NCI-H2227 (cell line): Measurements from ENCODE around the gene HMG20B.
"Not testable (repeated sequence)": the region's sequence is repeated elsewhere in the genome, so short reads cannot be mapped to it uniquely, and the experiment has no call there.

Experiments
- DNase-seq: peaks from one replicate; lab custom pipeline; 2025; ENCODE audit not compliant: unreplicated experiment; lab: John Stamatoyannopoulos, UW

Gene HMG20B

DNA sequence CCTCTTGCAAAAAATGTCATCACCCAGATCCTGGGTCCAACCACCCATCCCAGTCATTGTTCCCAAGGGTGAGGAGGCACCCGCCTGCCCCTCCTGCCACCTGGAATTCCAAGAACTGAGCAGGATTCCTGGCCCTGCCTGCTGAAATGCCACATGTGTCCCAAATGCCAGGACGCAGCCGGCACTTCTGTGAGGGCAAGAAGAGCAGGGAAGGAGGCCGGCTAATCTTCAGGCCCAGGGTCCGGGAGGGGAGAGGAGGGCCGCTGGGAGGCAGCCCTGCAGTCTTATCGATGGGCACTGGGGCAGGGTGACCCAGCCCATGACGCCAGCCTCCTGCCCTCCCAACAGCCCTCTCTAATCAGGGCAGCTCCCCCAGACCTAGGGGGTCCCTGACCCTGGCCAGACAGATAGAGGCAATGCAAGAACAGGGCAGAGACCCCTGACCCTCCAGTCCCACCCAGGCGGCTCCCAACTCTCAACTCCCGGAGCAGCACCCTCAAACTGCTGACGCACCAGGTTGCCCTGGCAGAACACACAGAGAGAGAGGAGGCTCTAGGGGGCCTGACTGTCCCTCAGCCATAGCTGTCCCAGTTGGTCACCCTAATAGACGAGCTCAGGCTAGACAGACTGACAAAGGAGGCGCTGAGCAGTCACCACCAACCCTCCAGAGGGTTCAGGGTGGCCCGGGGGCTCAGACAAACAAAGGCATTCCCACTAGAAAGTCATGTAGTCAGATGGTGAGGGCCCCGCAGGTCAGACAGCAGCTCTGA is 16.9 kb upstream of the HMG20B start:
- DNase-seq = no peak

DNA sequence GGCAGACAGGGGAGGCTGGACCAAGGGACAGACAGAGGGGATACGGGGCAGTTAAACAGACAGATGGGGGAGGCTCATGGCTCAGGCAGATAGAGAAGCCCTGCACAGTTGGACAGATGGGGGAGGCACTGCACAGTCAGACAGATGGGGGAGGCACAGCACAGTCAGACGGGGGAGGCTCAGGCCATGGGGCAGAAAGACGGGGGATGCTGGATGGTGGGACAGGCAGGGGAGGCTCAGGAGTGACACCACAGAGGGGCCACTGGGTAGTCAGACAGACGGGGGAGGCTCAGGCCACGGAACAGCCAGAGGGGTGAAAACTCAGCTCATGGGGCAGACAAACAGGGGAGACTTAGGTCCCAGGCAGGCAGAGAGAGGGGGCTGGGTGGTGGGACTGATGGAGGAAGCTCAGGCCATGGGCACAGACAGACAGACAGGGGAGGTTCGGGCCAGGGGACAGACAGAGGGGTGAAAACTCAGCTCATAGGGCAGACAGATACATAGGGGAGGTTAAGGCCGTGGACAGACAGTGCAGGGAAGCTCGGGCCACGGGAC is 16.2 kb upstream of the HMG20B start:
- DNase-seq = no peak

DNA sequence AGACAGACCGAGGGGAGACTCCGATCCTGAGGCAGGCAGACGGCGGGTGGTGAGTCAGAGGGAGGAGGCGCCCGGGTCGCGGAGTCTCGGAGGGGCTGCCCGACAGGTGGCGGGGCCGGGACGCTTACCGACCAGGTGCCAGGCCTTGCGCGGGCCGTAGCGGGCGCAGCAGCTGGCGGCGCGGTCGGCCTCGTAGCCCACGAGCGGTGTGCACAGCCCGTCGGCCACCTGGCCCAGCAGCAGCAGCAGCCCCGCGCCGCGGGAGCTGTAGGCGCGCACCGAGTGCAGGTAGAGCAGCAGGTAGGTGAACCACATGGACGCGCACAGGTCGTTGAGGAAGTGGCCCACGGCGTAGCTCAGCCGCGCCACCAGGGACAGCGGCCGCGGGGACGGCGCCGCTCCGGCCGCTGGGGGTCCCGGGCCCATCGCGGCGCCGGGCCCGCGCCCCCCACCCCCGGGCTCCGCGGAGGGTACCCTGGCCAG is 15.7 kb upstream of the HMG20B start:
- peak; percentile 29 for DNase-seq

DNA sequence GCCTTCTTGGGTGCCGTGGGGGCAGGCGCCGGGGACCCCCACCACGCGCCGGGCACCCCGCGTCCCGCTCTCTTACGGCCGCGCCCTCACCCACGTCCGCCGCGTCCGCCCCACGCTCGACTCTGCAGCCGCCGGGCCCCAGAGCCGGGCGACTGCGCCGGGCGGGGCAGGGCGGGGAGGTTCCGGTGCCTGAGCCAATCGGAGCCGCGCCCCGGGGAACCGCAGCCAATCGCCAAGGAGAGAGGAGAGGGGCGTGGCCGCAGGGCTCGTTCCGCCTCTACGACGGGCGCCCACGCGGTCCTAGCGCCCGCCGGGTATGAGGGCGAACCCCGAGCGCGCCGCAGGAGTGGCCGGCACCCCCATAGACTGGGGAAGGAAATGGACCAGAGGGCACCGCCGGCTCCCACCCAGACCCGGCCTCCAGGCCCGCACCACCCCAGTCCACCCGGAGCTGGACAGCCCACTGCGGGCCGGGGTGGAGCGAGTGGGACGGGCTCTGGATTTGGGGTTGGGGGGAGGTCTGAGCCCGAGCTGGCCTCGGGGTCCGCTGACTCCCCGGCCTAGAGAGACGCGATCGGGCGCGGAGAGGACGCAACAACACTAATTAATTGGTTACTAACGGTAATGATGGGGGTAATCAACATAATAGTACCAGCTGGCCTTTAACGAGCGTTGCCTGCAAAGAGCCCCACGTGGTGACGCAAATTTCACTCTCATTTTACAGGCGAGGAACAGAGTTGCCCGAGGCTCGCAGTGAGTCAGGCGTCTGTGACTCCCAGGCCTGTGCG is 15.1 kb upstream of the HMG20B start, which contains the start of gene MFSD12:
TSS of gene MFSD12 (minus strand) at position 126 of the 788 bp plus-strand sequence. CDS start 183 bp downstream, outside the sequence.
- DNase-seq = peak; percentile 93

DNA sequence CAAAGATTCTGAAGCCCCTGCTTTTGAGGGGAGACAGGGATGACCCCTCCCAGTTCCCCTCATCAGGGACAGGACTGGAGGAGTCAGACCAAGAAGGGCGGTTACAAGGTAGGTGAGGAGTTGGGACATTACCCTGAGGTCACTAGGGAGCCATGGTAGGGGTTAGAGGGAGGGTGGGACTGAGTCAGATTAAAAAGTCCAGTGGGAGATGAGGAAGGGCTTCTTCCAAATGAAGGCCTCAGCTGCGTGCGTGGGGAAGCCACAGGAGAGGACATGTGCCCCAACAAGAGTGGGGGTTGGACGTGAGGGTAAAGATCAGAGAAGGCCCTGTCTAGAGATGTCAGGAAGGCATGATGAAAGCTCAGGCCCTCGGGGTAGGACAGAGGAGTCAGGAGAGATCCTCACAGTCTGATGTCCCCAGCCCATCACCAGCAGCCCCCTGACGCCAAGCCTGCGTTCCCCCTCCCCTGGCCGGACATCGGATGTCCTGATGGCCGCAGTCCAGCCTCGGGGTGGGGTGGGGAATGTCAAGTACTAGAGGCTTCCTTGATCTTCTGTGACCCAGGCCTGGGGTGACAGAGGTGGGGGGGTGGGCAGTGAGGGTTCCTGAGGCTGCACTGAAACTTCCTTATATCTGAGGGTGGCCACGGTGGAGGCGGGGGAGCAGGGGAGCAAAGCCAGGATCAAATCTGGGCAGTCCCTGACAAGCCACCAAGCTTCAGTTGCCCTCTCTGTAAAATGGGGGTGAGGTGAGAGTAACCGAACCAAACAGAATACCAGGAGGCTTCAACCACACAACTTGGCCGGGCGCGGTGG is 8.8 kb upstream of the HMG20B start:
- no peak for DNase-seq

DNA sequence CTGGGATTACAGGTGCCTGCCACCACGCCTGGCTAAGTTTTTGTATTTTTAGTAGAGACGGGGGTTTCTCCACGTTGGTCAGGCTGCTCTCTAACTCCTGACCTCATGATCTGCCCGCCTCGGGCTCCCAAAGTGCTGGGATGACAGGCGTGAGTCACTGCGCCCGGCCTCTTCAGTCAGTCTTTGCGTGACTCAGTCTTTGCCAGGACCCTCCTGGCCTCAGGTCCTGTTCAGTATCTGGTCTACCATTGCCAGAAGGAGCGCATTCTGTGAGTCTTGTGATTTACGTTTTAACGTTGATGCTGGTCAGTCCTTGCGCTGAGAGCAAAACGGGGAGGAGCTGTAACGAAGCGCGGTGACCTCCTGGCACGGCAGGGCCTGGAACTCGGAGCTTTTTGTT is 7.6 kb upstream of the HMG20B start:
- no peak for DNase-seq

DNA sequence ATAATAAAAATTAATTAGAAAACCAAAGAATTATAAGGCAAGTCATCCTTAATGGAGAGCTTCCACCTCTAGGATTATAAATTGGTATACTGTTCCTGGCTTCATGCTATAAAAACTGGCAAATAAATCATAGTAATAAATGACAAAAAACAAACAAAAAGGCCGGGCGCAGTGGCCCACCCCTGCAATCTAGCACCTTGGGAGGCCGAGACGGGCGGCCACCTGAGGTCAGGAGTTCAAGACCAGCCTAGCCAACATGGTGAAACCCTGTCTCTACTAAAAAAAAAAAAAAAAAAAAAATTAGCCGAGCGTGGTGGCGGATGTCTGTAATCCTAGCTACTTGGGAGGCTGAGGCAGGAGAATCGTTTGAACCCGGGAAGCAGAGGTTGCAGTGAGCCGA is 2.7 kb upstream of the HMG20B start:
- DNase-seq = not testable (repeated sequence)

DNA sequence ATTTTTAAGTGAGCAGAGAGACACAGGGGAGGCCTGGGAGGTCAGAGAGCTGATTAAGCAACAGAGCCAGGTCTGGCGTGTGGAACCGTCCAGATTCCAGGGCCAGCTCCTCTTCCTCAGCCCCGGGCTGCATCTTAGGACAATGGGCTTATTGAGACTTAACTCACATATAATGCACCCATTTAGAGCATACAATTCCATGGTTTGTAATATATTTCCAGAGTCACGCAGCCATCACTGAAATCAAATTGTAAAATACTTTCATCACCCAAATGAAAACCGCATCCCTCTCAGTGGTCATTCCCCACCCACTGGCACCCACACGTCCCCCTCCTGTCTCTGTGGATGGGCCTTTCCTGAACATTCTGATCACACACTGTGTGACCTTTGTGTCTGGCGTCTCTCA is 2.1 kb upstream of the HMG20B start:
- no peak for DNase-seq

DNA sequence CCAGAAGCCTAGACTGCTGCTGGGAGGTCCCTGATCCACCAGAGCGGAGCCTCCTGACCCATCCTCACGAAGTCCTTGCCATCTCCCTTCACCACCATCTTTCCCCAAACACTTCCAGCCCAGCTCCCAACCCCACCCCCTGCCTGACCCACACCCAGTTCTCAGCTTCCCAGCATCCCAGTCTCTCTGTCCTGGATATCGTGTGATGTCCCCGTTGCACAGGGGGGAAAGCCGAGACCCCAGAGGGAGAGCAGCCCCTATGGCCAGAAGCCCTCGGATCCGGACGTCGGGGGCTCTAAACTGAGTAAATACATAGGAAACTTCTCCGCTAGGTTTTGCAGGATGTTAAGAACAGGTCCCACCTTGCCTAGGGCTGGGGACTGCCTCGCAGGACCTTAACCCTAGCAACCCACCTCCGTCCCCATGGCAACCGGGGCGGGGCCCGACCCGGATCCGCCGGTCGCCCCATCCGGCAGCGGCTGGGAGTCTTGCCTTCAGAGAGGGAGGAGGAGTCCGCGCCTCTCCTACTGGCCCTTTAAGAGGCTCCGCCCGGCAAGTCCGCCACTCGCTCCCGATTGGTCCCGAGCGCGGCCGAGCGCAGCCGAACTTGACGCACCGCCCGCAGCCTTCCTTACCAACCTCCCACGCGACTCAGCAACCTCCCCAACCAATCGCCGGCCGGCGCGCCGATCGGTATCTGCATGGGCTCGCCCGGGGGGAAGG is 451 bp upstream of the HMG20B start:
- peak; percentile 98 for DNase-seq

DNA sequence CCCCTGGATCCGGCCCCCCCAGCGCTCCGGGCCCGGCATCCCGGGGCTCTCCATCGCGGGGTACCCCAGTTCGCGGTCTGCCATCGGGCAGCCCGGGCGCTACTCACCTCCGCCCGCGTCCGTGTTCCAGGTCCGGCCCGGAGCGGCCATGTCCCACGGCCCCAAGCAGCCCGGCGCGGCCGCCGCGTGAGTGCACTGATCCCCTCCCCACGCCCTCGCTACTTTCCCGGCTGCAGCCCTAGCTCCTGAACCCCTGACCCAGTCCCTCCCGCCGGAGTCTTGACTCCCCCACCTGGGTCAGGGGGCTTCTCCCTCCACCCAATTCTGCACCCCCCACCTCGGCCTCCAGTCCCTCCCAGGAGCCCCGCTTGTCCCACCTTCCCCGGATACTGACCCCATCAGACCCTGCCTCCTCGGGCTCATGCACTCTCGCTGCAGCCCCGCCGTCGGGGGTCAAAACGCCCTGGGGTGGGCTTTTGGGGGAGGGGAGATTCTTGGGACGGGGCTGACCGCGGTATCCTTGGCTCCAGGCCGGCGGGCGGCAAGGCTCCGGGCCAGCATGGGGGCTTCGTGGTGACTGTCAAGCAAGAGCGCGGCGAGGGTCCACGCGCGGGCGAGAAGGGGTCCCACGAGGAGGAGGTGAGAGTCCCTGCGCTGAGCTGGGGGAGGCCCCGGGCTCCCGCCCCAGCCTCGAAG is 566 bp downstream of the HMG20B start:
- peak; percentile 27 for DNase-seq

DNA sequence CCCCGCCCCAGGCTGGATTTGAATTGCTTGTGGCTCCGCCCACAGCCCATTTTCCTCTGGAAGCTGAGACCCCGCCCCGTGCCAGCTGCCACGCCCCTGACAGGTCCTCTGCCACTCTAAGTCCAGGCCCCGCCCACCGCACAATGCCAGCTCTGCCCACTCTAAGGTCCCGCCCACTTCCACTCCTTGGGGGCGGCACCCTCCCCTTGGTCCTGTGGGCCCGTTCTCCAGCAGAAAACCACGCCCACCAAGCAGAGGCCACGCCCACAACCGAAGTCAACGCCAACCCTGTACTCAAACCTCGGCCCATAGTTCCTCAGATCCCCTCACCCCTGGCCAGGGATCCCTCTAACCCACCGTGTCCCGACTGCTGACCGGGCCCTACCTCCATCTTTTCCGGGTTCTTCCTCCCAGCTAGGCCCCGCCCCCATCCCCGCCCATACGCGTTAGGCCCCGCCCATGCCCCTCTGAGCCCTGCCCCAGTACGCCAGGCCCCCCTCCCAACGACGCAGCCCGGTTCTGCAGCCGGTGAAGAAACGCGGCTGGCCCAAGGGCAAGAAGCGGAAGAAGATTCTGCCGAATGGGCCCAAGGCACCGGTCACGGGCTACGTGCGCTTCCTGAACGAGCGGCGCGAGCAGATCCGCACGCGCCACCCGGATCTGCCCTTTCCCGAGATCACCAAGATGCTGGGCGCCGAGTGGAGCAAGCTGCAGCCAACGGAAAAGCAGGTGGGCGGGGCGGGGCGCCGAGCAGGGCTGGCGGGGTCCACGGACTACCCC is 1.3 kb downstream of the HMG20B start:
- peak; percentile 87 for DNase-seq

DNA sequence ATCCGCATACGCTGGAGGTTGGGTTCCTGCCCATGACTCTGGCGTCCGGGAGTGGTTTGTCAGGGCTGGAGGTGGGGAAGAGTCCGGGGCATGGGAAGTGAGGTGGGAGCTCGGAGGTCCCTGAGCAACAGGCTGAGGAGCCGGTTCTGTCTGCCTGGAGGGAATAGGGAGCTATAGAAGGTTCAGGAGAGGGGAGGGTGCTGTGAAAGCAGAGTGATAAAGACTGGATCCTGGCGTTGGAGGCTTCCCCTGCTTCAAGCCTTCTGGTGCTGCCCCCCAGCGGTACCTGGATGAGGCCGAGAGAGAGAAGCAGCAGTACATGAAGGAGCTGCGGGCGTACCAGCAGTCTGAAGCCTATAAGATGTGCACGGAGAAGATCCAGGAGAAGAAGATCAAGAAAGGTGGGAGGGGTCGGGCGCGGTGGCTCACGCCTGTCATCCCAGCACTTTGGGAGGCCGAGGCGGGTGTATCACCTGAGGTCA is 2.6 kb downstream of the HMG20B start:
- no peak for DNase-seq

DNA sequence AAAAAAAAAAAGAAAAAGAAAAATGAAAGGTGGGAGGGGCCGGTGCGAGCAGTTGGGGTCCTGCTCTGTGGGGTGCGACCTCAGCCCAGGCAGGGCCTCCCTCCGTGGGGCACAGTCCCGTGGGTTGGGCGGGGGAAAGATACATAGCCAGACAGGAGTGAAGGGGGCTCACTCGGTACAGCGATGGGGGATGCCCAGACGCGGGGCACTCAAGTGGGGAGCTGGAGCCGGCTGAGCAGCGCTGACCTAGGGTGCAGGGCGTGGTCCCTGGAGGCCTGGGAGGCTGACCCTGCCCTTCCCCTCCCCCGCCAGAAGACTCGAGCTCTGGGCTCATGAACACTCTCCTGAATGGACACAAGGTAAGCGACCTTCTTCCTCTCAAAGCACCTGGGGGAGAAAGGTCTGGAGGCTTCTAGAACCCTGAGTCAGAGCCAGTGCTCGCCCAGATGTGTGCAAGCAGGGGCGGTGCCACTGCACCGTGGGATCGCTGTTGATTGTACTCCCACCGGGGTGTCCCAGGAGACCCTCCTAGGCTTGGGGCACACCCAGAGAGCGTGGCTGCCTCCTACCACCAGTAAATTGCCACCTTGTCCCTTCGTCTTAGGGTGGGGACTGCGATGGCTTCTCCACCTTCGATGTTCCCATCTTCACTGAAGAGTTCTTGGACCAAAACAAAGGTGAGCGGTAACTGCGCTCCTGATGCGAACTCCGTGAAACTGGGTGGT is 3.4 kb downstream of the HMG20B start:
- DNase-seq = no peak

DNA sequence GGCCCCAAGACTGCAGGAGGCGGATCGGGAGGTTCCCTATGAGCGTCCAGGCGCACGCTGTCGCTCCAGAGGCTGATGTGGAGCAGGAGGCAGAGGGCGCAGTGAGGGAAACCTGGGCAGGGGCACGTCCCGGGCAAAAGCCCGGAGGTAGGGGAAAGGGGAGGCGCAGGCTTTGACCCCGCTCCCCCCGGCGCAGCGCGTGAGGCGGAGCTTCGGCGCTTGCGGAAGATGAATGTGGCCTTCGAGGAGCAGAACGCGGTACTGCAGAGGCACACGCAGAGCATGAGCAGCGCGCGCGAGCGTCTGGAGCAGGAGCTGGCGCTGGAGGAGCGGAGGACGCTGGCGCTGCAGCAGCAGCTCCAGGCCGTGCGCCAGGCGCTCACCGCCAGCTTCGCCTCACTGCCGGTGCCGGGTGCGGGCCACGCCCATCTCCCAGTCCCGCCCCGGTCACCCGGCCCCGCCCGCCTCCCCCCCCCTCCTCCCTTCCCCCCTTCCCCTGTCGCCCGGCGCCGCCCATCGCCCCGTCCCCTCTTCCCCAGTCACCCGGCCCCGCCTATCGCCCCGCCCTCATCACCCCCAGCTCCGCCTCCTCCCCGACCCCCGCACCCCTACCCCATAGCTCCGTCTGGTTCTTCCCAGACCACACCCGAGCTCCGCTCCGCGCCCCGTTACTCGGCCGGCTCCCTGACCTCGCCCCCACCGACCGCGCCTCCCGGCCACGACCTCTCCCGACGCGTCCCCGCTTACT is 4.1 kb downstream of the HMG20B start:
- no peak for DNase-seq

DNA sequence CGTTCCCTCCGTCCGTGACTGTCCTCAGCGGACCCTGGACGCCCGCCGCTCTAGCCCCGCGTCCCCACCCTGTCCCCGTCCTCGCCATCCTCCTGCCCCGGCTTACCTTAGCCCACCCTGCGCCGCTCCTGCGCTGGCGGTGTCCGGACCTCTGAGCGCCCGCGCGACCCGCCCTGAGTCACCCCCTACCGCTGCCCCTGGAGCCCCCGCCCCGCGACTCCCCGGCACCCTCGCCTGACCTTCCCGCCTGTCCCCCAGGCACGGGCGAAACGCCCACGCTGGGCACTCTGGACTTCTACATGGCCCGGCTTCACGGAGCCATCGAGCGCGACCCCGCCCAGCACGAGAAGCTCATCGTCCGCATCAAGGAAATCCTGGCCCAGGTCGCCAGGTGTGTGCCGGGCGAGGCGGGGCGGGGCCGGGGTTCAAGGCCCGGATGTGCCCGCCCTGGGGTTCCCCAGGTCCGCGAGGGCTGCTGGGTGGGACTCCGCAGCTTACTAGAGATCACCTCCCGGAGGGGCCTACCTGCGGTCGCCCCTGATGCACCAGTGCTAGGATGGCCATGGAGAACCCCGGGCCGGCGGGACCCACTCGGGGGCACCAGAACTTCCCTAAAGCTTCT is 5.1 kb downstream of the HMG20B start:
- DNase-seq = no peak

DNA sequence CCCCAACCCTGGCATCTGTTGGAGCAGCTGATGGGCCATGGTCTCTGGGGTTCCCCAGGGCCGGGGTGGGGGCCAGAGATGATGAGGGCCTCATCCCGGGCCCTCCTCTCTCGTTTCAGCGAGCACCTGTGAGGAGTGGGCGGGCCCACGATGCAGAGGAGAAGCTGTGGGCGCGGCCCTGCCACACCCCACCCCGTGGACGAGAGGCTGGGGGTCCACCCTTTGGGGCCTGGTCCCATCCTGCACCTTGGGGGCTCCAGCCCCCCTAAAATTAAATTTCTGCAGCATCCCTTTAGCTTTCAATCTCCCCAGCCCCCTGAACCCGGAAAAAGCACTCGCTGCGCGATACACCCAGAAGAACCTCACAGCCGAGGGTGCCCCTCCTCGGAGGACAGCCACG is 5.6 kb downstream of the HMG20B start:
- DNase-seq = no peak
